Islet of Langerhans (tissue), 1 donor: ENCODE results near the gene RILP.

Experiments
- FAIRE-seq: peaks from one replicate; lab custom pipeline; 2011; peaks lifted over from hg19 to GRCh38; lab: Jason Lieb, UNC

The RILP gene

DNA sequence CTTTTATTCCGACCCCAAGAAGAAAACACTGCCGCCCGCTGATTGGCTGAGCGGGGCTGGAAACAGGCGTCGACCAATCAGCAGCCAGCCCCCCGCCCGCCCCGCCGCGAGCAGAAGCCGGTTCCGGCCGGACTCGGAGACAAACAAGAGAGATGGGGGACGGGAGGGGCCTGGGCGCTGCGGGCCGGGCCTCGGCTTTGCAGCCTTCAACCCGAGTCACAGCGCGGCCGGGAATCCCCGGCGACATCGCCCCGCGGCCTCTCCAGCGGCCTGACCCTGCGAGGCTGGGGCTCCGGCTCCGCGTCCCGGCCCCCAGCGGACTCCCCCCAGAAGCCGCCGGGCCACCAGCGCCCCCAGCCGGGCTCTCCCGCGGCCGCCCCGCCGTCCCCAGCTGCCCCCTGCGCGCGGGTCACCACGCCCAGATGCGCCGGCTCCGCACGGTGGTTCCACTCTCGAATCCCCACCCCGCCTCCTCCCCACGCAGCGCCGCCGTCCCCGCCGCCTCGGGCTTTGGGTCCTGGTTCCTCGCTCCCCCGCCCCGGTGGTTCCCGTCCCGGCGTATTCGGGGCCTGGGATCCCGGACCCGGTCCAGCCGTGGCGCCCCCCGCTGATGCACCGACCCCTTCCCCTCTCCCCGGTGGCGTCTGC lies 20.7 kb downstream of the RILP start:
- FAIRE-seq = no peak

DNA sequence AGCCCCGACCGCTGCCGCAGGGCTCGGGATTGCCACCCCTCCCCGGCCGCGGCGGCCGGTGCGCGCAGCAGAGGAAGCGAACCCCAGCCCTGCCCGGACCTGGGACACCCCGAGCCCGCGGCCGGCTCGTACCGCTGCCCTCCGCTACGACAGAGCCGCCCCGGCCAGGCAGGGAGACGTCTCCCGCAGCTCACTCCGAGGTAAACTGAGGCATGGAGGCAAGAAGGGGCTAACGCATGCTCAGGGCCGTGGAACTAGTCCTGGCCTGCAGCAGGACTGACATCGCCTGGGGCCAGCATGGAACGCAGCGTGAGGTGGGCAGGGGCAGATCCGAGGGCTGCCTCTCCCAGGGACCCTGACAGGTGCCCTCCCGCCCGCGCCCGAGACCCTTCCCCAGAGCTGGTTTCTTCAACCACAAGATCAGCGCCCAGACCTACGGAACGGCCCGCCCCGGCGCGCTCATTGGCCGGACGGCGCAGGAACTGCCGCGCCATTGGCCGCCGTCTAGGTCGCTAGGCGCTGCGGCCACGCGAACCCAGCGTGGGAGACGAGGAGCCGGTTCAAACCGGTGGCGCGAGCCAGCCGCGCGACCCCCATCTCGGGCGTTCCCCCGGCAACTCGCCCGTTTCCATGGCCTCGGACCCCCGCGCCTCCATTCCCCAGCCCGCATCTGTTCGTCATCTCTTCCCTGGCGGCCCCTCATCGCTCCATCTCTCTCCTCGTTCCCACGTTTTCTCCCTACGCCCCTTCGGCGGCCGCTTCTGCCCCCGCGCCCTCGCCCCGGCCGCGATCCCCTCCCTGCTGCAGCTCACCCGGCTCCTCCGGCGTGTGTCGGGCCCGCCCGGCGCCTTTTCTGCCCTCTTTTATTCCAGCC lies 21.4 kb downstream of the RILP start, which contains the start of gene SLC43A2:
TSS of gene SLC43A2 (minus strand) at position 853 of the 874 bp plus-strand sequence. CDS start 960 bp downstream, outside the sequence.
- no peak for FAIRE-seq

DNA sequence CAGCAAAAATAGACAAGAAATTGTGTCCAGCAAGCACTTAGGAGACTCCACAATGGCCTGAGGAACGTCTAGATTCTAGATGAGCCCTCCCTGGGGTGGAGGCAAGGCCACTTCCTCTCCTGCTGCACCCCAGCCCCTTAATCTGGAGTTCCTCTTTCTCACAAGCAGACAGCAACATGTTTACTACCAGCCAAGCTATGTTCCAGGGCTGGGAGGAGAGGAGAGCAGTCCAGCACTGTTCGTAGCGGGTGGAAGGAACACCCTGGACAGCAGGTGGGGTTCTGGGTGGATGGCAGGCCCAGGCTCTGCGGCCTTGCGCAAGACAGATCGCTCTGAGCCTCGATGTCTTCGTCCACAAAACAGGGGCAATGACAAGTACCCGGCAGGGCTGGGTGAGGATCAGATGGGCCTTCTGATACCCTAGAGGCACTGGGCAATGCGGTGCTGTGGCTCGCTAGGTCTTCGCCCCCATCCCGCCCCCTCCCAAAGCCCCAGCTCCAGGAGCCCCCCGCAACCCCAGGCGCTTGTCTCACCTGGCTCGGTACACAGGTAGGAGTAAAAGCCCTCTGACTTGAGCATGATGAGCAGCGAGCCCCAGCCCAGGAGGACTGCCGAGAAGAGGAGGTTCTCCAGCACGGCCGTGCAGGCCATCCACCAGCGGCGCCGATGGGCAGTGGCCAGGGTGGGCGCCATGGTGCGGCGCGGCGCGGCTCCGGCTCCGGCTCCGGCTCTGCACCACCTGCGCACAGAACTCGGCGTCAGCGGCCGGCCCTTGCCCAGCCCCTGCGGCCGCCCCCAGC lies 22.3 kb downstream of the RILP start:
- FAIRE-seq = no peak

DNA sequence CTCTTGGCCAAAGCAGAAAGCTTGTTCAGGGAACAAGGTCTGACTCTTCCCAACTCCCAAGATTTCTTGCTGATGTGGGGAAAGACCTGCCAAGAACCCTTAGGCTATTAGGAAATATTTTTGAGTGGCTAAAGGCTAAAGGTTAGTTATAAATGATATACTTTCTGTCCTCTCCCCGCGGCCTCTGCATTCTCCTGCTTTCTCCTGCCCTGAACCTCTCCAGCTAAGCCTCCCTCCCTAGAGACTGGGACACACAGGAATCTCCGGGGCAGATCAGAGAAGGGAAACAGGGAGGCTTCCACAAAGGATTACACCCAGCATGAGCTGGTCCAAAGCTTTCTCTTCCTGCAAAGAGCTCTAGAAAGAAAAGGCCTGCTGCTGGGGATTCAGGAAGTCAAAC lies 23.3 kb downstream of the RILP start:
- no peak for FAIRE-seq

DNA sequence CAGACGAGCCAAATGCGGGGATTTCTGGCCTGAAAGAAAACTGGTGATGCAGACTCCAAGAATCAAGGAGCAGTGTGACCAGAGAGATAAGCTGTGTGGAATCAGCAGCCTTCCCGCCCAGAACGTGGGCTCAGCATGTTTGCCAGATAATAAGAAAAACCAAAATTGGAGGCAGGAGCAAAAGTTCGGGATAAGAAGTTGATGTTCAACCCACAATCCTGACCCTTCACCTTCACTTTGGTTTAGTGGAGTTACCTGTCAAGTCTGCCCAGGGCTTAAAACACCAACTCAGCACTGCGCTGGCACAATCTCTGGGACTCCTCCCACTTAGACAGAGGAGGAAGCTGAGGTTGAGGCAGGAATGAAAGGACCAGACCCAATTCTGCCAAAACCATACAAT lies 24.1 kb downstream of the RILP start:
- no peak for FAIRE-seq

DNA sequence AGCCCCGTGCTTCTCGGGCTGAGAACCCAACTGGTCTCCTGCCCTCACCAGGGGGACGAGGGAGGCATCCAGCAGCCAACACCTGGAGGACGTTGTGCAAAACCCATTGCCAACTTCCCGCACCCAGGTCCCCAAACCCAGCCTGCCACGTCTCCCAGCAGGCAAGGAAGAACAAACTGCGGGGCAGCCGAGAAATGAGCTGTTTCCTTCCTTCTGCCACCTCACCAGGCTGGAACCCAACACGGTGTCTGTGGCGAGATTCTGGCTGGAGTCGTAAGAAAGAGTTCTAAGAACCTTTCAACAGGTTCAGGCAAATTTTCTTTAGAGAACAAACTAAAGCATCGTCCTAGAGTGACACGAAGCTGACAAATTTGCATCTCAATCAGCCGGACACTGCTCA lies 24.6 kb downstream of the RILP start:
- no peak for FAIRE-seq

DNA sequence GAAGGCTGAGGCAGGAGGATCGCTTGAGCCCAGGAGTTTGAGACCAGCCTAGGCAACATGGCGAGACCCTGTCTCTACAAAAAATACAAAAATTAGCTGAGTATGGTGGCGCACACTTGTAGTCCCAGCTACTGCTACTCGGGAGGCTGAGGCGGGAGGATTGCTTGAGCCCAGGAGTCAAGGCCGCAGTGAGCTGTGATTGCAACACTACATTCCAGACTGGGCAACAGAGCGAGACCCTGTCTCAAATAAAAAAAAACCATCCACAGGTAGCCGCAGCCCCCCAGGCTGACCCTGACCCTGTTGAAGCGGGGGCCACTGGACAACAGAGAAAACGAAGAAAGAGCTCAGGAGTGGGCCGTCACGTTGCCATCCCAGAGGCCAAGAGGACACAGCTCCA lies 25.0 kb downstream of the RILP start:
- no peak for FAIRE-seq

DNA sequence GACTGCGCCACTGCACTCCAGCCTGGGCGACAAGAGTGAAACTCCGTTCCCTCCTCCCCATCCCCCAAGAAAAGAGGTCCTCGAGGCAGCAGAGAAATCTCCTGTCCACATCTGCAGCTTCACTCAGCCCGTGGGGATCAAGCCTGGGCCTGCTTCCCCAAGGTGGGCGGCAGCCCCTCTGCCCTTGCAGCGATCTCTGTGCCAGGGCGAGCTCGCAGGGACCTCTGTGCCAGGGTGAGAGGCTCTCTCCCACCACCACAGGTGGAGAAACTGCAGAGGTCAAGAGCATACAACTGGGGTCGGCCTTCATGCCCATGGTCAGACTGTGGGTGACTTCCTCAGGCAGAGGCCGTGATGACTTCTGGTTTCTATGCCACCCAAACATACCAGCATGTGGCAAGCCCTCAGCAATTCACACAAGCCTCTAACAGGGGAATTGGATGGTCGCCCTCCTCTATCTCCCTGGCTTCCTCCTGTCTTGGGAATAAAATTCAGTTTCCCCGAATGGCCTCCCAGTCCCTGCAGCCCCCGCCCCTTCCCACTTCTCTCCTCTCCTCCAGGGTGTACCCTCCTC lies 26.5 kb downstream of the RILP start:
- FAIRE-seq = no peak

DNA sequence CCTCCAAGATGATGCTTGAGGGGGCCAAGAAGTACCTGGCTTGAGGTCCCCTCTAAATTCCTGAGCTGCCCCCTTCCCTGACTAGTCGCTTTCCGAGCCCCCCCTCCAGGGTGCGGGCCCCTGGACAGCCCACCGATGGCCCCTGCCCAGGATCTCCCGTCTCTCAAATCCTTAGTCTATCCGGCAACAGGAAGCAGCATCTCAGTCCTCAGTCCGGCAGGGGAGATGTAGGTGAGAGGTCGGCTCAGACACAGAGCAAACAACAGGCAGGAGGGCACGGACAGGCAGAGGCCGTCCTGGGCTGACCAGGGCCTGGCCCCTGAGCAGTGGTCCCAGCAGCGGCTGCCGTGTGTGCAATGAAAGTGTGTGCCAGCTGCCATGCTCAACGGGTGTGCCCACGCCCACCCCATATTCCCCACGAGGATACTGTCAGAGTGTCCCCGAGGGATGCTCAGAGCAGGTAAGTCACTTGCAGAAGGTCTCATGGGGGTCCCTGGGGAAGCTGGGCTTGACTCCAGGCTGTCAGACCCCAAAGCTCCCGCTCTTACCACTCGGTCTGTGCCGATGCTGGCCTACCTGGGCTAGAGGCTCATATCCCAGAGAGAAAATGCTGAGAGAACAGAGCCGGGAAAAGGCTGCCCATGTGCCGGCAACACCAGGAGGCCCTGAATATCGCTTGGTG lies 28.3 kb downstream of the RILP start:
- no peak for FAIRE-seq

DNA sequence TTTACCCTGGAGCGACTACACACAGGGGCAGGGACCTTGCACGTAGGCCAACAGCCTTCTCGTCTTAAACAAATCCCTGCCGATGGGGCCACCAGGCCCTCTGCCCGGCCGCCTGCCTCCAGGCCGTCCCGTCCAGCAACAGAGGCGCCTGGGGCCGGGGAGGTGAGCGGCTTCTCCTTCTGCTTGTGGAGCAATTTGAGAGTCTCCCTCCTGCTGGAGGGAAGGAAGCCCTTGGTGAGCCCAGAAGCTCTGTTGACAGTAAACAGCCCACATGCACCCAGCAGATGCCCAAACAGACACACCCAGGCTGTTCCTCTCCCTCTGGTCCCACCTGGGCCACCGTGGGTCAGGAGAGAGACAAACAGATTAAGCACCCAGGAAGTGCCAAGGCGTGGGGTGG lies 29.2 kb downstream of the RILP start:
- FAIRE-seq = no peak

DNA sequence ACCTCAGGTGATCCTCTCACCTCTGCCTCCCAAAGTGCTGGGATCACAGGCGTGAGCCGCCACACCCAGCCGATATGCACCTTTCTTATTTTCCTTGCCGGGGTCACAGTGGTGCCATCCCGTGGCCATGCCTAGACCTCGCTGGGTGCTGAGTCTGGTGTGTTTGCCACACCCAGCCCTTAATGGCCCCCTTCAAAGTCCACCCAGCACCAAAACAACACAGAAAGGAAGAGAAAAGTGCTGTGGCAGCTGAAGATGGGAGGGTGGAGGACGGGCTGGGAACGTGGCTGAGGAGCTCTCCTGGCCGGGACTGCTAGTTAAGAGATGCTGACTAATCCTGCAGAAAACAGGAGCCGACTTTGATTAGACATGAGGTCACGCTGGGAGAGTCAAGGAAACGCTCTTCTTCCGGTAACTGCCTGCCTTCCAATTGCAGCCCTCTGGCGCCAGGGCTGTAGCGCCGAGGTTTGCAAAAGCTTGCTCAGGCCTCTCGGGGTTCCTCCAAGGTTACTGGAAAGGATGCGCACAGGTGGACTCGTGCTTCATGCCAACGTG lies 32.0 kb downstream of the RILP start:
- FAIRE-seq = no peak

DNA sequence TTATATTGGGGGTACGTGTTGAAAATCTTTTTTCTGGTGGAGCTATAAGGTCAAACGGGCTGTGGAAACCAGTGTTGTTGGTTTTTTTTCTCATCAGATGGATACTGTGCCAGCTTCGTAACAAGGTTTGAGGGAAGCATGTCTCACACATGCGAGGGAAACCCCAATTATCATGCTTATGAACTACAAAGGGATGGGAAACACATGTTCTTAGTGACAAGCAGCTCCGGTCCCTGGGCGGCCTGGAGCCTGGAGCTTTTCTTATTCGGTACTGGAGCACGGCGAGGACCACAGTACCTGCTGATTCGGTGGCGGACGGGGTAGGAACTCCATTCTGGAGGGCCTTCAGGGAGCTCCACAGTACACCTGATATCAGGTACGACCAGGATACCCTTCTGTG lies 33.6 kb downstream of the RILP start:
- no peak for FAIRE-seq

DNA sequence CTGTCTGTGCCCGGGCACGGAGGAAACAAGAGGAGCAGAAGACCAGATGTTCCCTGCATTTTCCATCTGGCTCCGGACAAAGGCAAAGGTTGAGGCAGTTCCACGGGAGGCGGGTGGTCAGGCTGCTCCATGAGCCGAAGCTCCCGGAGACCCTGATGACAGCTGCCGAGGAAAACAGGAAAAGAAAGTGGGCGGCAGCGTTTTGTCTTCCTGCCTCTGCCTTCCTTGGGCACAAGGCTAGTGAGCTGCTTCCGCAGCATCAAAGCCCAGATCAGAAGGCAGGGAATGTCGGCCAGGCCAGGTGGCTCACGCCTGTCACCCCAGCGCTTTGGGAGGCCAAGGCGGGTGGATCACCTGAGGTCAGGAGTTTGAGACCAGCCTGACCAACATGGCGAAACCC lies 37.3 kb downstream of the RILP start:
- no peak for FAIRE-seq

DNA sequence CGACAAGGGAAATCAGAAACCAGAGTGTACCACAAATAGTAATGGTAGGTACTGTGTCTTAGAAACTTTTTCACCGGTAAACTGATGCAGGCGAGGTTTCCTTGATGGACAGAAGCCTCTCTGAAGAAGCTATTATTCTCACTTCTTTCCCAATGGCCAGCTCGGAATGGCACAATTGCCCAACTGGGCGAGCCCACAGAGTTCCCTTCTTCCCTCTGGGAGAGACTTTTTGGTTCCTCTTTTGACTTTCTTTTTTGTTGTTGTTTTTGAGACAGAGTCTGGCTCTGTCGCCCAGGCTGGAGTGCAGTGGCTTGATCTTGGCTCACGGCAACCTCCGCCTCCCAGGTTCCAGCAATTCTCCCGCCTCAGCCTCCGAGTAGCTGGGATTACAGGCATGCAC lies 38.0 kb downstream of the RILP start:
- FAIRE-seq = no peak

DNA sequence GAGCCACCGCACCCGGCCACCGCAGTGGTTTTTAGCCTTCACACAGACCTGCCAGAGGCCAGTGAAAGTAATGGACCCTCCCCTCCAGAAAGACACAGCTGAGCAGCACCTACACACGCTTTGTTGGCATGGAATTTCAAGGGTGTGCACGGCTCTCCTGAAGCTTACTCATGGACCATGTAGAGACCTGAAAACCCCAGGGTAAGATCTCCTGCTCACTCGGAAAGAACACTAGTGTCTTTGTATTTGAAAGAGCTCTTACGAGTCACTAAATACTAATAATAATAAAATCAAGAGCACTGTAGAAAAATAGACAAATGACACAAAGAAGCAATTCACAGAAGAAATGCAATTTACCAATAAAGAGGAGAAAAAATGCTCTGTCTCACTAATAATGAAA lies 41.0 kb downstream of the RILP start:
- FAIRE-seq = no peak

DNA sequence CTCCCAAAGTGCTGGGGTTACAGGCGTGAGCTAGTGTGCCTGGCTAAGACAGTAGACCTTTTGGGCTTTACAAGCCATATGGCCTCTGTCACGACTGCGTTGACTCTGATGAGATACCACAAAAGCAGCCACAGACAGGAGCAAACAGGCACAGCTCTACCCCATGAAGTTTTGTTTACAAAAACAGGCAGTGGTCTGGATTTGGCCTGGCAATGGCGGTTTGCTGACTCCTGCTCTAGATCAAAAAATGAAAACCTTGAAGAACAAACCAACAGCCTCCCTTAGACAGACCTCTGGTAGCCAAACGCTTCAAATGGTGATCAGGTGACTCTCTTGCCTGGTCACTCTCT lies 41.7 kb downstream of the RILP start:
- no peak for FAIRE-seq

DNA sequence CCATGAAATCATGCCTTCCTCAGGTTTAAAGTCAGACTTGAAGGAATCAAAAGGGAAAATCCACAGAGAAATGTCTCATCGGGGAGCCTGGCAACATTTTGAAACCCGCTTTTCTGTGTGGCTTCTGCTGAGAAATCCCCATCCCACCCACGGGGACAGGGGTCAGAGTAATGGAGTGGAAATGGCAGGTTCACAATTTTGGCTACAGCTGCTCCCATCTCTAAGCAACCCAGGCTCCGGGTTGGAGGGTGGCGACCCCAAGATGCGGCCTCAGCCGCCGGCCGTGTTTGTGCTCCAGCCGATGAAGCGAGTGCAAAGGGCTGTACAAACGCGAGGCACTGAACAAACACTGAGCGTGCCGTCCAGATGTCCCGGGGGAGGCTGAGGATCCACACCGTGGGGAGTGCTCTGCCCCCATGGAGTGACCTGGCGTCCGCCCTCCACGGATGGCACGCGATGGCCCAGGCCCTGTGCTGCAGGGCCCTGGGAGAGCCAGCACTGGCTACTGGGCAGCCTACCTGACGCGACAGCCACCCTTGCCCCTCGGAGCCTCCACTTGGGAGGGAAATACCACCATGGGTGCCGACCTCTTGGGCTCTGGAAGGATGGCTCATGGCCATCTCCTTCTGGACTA lies 43.2 kb downstream of the RILP start:
- FAIRE-seq = no peak

DNA sequence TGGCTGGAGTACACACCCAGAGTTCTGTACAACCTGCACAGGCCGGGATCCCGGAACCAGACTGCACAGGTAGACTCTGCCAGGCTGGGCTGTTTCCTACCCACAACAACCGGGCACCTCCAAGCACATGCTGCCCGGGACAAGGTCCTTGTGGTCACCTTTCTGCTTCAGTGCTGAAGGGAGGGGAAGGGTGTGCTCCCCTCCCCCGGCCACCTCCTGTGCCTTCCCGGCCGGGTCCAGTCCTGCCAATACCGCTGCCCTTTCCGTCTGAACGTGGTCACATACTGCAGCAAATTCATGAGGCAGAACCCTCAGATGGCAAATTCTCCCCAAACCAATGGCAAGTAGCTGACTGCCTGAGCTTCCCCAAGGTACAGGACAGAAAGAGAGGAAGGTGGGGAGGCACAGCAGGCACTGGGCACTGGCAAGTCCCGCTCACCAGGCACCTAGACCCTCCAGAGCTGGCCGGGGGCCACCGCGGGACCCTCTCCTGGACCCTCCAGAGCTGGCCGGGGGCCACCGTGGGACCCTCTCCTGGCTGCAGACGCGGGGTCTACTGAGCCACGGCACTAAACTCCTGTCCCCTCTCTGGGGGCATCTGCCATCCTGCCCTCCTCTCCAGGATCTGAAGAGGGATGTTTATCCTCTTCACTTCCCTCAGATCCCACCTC lies 43.9 kb downstream of the RILP start:
- FAIRE-seq = no peak

DNA sequence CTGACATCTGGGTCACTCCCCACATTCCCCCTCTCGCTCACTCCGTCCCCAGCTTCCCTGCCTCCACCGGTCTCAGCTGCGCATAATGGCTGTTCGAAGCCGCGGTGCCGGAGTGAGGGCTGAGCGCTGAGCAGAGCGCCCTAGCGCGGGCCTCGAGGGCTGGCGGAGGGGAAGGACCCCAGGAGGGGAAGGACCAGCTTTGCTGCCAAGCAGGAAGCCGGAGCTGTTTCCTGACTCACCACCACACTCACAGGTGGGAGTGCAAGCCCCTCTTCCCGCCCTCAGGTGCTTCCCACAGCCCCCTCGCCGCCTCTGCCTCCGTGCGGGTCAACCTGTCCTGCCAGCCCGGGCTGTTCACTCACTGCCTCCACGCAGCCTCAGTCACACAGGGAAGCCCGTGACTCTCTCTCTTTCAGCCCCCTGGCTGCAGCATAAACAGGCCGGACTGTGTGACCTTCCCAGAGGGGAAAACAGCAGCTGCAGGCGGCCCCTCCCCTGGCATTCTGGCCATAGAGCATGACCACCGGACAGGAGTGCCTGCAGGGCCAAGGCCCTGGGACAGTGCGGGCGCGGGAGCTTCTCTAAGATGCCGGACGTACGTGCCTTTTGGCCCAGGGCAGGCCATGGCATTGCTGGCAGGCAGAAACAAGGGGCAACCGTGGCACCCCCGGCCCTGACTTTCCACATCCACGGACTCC lies 44.7 kb downstream of the RILP start:
- no peak for FAIRE-seq

DNA sequence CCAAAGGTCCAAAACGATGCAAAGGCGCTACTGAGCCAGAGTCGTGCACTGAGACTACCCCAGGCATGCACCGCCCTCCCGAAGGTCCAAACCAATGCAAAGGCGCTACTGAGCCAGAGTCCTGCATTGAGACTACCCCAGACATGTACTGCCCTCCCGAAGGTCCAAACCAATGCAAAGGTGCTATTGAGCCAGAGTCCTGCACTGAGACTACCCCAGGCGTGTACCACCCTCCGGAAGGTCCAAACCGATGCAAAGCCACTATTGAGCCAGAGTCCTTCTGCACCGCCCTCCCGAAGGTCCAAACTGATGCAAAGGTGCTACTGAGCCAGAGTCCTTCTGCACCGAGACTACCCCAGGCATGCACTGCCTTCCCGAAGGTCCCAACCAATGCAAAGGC lies 48.1 kb downstream of the RILP start:
- no peak for FAIRE-seq
